ENCODE measurements around the gene ACLY. TPM values are rescaled to one million over a fixed set of nuclear protein-coding genes. Genes with fewer than 3 reads are reported as not detected.

Gene ACLY
- total and polyA plus RNA-seq, 2 of the 13 experiments (the other 11 are each of a cell fraction or from before 2014, with no cell fraction given), result 111 to 218 TPM

DNA sequence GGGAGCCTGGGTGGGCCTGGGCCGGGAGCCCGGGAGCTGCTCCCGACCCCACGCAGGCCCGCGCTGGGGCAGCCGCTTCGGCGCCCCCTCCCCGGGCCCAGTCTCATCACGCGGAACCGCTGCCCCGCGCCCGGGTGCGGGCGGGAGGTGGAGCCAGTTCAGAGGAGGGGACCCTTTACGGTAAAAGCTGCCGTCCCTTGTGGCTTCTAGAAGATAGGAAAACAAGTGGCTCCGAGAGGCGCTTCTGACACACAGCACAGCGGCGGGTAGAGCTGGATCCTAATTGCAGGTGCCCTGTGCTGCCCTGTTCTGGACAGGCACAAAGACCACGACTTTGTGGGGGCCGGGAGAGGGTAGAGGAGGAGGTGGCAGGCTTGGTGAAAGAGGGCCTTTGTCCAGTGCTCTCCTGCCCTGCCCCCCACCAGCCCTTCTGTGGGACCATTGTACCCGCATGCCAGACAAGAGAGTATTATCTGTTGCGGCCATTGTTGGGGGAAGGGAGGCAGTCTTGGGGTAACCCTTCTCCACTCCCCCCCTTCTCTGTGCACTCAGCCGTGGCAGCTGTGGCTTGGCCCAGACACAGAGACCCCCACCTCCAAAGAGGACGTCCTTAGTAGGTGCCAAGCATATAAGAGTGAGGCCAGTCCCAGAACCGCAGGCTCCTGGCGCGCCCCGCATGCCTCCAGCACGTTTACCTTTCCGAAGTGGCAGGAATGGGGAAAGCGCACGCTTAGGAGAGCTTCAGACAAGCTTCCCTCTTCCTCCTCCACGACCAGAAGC lies 48.6 kb upstream of the ACLY start (continued):
- TF ChIP-seq, protein P1, sequence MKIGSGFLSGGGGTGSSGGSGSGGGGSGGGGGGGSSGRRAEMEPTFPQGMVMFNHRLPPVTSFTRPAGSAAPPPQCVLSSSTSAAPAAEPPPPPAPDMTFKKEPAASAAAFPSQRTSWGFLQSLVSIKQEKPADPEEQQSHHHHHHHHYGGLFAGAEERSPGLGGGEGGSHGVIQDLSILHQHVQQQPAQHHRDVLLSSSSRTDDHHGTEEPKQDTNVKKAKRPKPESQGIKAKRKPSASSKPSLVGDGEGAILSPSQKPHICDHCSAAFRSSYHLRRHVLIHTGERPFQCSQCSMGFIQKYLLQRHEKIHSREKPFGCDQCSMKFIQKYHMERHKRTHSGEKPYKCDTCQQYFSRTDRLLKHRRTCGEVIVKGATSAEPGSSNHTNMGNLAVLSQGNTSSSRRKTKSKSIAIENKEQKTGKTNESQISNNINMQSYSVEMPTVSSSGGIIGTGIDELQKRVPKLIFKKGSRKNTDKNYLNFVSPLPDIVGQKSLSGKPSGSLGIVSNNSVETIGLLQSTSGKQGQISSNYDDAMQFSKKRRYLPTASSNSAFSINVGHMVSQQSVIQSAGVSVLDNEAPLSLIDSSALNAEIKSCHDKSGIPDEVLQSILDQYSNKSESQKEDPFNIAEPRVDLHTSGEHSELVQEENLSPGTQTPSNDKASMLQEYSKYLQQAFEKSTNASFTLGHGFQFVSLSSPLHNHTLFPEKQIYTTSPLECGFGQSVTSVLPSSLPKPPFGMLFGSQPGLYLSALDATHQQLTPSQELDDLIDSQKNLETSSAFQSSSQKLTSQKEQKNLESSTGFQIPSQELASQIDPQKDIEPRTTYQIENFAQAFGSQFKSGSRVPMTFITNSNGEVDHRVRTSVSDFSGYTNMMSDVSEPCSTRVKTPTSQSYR (CRISPR knock-in tag; IDR thresholded peaks at IDR 0.05; ENCODE audit: borderline replicate concordance), result peak; percentile 99
- TF ChIP-seq, protein P2, sequence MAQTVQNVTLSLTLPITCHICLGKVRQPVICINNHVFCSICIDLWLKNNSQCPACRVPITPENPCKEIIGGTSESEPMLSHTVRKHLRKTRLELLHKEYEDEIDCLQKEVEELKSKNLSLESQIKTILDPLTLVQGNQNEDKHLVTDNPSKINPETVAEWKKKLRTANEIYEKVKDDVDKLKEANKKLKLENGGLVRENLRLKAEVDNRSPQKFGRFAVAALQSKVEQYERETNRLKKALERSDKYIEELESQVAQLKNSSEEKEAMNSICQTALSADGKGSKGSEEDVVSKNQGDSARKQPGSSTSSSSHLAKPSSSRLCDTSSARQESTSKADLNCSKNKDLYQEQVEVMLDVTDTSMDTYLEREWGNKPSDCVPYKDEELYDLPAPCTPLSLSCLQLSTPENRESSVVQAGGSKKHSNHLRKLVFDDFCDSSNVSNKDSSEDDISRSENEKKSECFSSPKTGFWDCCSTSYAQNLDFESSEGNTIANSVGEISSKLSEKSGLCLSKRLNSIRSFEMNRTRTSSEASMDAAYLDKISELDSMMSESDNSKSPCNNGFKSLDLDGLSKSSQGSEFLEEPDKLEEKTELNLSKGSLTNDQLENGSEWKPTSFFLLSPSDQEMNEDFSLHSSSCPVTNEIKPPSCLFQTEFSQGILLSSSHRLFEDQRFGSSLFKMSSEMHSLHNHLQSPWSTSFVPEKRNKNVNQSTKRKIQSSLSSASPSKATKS (CRISPR knock-in tag; IDR thresholded peaks at IDR 0.05), result no peak
- peak; percentile 80; the same call in 1 of the 2 replicates for TF ChIP-seq SOX5 (CRISPR knock-in tag; IDR thresholded peaks at IDR 0.05; ENCODE audit: borderline replicate concordance)
- peak; percentile 80; the same call in 1 of the 2 replicates for TF ChIP-seq ZNF446 (CRISPR knock-in tag; IDR thresholded peaks at IDR 0.05)
- no peak for TF ChIP-seq ZNF207 (IDR thresholded peaks at IDR 0.05; ENCODE audit: borderline replicate concordance)
- 0 out of 2 replicates have a peak, but pooled peaks have one; percentile 12 for TF ChIP-seq ZNF746 (CRISPR knock-in tag; IDR thresholded peaks at IDR 0.05)
- peak; percentile 31 for TF ChIP-seq TBL1XR1 (IDR thresholded peaks at IDR 0.05; ENCODE audit: borderline replicate concordance, low read length, partially characterized antibody)
- TF ChIP-seq, protein P3, sequence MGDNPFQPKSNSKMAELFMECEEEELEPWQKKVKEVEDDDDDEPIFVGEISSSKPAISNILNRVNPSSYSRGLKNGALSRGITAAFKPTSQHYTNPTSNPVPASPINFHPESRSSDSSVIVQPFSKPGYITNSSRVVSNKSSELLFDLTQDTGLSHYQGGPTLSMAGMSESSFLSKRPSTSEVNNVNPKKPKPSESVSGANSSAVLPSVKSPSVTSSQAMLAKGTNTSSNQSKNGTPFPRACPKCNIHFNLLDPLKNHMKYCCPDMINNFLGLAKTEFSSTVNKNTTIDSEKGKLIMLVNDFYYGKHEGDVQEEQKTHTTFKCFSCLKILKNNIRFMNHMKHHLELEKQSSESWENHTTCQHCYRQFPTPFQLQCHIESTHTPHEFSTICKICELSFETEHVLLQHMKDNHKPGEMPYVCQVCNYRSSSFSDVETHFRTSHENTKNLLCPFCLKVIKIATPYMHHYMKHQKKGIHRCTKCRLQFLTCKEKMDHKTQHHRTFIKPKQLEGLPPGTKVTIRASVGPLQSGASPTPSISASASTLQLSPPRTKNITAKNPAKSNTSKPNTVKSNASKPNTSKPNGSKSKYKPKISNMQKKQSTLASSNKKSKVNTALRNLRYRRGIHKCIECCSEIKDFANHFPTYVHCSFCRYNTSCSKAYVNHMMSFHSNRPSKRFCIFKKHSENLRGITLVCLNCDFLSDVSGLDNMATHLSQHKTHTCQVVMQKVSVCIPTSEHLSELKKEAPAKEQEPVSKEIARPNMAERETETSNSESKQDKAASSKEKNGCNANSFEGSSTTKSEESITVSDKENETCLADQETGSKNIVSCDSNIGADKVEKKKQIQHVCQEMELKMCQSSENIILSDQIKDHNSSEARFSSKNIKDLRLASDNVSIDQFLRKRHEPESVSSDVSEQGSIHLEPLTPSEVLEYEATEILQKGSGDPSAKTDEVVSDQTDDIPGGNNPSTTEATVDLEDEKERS (CRISPR knock-in tag; IDR thresholded peaks at IDR 0.05), result peak; percentile 35; the same call in 1 of the 2 replicates
- no peak for TF ChIP-seq SMARCC2 (IDR thresholded peaks at IDR 0.05)
- TF ChIP-seq ZBTB38 (CRISPR knock-in tag; IDR thresholded peaks at IDR 0.05), result 0 out of 2 replicates have a peak, but pooled peaks have one; percentile 85
- TF ChIP-seq ZC3H13 (CRISPR knock-in tag; IDR thresholded peaks at IDR 0.05), result peak; percentile 10; the same call in 1 of the 2 replicates
- TF ChIP-seq PCBP1 (IDR thresholded peaks at IDR 0.05; ENCODE audit: borderline replicate concordance, low read depth, low read length), result peak; percentile 43; the same call in 1 of the 2 replicates
- TF ChIP-seq THAP11 (CRISPR knock-in tag; IDR thresholded peaks at IDR 0.05), result no peak
- TF ChIP-seq, protein P4, sequence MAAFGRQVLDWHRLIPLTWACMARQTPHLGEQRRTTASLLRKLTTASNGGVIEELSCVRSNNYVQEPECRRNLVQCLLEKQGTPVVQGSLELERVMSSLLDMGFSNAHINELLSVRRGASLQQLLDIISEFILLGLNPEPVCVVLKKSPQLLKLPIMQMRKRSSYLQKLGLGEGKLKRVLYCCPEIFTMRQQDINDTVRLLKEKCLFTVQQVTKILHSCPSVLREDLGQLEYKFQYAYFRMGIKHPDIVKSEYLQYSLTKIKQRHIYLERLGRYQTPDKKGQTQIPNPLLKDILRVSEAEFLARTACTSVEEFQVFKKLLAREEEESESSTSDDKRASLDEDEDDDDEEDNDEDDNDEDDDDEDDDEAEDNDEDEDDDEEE (CRISPR knock-in tag; IDR thresholded peaks at IDR 0.05), result peak; percentile 24
- no peak for TF ChIP-seq ZFP37 (CRISPR knock-in tag; IDR thresholded peaks at IDR 0.05; ENCODE audit: borderline replicate concordance)
- peak; percentile 31 for TF ChIP-seq SKI (IDR thresholded peaks at IDR 0.05; ENCODE audit: partially characterized antibody)
- peak; percentile 92 for TF ChIP-seq PRPF4 (IDR thresholded peaks at IDR 0.05; ENCODE audit: low read depth, low read length, poor library complexity, severe bottlenecking)
- TF ChIP-seq, protein P5, sequence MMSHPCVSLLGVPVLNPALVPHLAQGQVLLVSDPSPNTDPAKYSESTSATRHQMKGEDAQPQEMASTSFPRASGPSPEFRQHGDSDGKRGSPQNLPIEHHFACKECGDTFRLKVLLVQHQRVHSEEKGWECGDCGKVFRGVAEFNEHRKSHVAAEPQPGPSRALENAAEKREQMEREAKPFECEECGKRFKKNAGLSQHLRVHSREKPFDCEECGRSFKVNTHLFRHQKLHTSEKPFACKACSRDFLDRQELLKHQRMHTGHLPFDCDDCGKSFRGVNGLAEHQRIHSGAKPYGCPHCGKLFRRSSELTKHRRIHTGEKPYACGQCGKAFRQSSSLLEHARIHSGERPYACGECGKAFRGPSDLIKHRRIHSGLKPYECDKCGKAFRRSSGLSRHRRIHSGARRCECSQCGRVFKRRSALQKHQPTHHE (CRISPR knock-in tag; IDR thresholded peaks at IDR 0.05; ENCODE audit: borderline replicate concordance), result no peak

Data from HepG2 (cell line).